HepG2 (cell line): Measurements from ENCODE around the gene IQCE. TPM values are rescaled to one million over a fixed set of nuclear protein-coding genes. Genes with fewer than 3 reads are reported as not detected.

Experiments used
- ATAC-seq: fragments of 200-7000 bp; cut with Tn5 transposase; 3 replicates; pipeline ENCODE4 v1.9.1; 2020; ENCODE audit warnings: mild to moderate bottlenecking, moderate library complexity
- BruUV-seq: library from RNA; stranded (reverse); fragments of 400-500 nt; replicated peaks from 2 replicates; lab custom pipeline; 2021; lab: Mats Ljungman, UMichigan
- CTCF ChIA-PET: fragments of 300-600 bp; formaldehyde crosslinking; extraction: SDS; loops from one replicate; lab custom pipeline; 2021; ENCODE audit warnings: low total read pairs, inconsistent platforms, low intra/inter-chr PET ratio; lab: Yijun Ruan, JAX
- POLR2A ChIA-PET: fragments of 350-600 bp; sonication (Branson Sonifier 250); formaldehyde crosslinking; loops from one replicate; lab custom pipeline; 2020; ENCODE audit warnings: antibody characterized with exemption, inconsistent platforms; lab: Yijun Ruan, JAX
- DNase-seq: peaks from one replicate; pipeline ENCODE4 v3.0.0-alpha.2; 2015; ENCODE audit warnings: low spot score
- FAIRE-seq: peaks from 3 replicates; lab custom pipeline; 2011; peaks lifted over from hg19 to GRCh38; lab: Jason Lieb, UNC
- H2AFZ ChIP-seq: one replicate; pipeline ENCODE4 v1.6.1; 2011; ENCODE audit warnings: low read length, inconsistent platforms
- H3K27ac ChIP-seq: fragments of 300-600 bp; 3 replicates; pipeline ENCODE4 v1.8.0; 2011; ENCODE audit warnings: mixed run types, mild to moderate bottlenecking, mixed read lengths, low read length, inconsistent platforms; ENCODE audit not compliant: insufficient read depth; ENCODE audit errors: extremely low read length
- H3K27me3 ChIP-seq, 2 experiments: fragments of 200-600 bp in 1 of 2; 2 replicates in 1 of 2; 3 replicates in 1 of 2; pipeline versions ENCODE4 v1.6.0 to v1.8.0; 2011; ENCODE audit warnings: low read length in 2 of 2, mild to moderate bottlenecking in 2 of 2, moderate library complexity in 2 of 2, inconsistent platforms in 1 of 2; ENCODE audit not compliant: insufficient read depth in 2 of 2, control insufficient read depth in 1 of 2
- H3K36me3 ChIP-seq, 2 experiments: fragments of 200-600 bp in 1 of 2; replicated peaks in 1 of 2; 2 replicates in 1 of 2; 3 replicates in 1 of 2; pipeline versions ENCODE4 v1.5.1 to v1.8.0; 2011; ENCODE audit warnings: low read length in 2 of 2, inconsistent platforms in 1 of 2; ENCODE audit not compliant: insufficient read depth in 2 of 2, control insufficient read depth in 1 of 2
- H3K4me1 ChIP-seq: 2 replicates; pipeline ENCODE4 v1.5.1; 2012; ENCODE audit warnings: low read length, inconsistent platforms; ENCODE audit not compliant: insufficient read depth
- H3K4me2 ChIP-seq: 2 replicates; pipeline ENCODE4 v1.6.0; 2011; ENCODE audit warnings: low read depth, low read length, inconsistent platforms
- H3K4me3 ChIP-seq, 3 experiments: fragments of 200-600 bp in 1 of 3; sonication (generic), shearing (Covaris generic) in 1 of 3; replicated peaks in 1 of 3; 2 replicates each; pipeline ENCODE4 v1.5.1; 2011 to 2016; ENCODE audit warnings: low read length in 3 of 3, inconsistent platforms in 2 of 3, low read depth in 2 of 3, mild to moderate bottlenecking in 2 of 3, control low read depth in 1 of 3, mixed read lengths in 1 of 3; ENCODE audit not compliant: insufficient read depth in 1 of 3
- H3K79me2 ChIP-seq: one replicate; pipeline ENCODE4 v1.6.1; 2011; ENCODE audit warnings: low read length, inconsistent platforms; ENCODE audit not compliant: insufficient read depth
- H3K9ac ChIP-seq: 2 replicates; pipeline ENCODE4 v1.6.0; 2011; ENCODE audit warnings: mild to moderate bottlenecking, low read depth, low read length, inconsistent platforms; ENCODE audit not compliant: insufficient read depth
- H3K9me3 ChIP-seq: 2 replicates; pipeline ENCODE4 v1.5.1; 2012; ENCODE audit warnings: mild to moderate bottlenecking, low read length
- H4K20me1 ChIP-seq: 2 replicates; pipeline ENCODE4 v1.6.0; 2011; ENCODE audit warnings: inconsistent platforms, mild to moderate bottlenecking, low read length, moderate library complexity; ENCODE audit not compliant: insufficient read depth
- ADNP ChIP-seq: sonication (generic); formaldehyde crosslinking; IDR thresholded peaks from 2 replicates; pipeline ENCODE4 v1.4.0; 2020; ENCODE audit warnings: missing genetic modification reagents
- FIP1L1 ChIP-seq: fragments of 200-400 bp; formaldehyde crosslinking; IDR thresholded peaks from 2 replicates; pipeline ENCODE4 v1.6.1; 2018; ENCODE audit warnings: low read depth, mild to moderate bottlenecking, low read length, moderate library complexity, borderline replicate concordance; ENCODE audit not compliant: insufficient read depth
- FLYWCH1 ChIP-seq: sonication (generic); formaldehyde crosslinking; IDR thresholded peaks from 2 replicates; pipeline ENCODE4 v1.8.1; 2023; ENCODE audit warnings: mild to moderate bottlenecking, missing genetic modification reagents
- HNRNPH1 ChIP-seq: fragments of 200-400 bp; formaldehyde crosslinking; optimal IDR thresholded peaks from 2 replicates; pipeline ENCODE3; 2017; ENCODE audit warnings: mild to moderate bottlenecking, low read depth, low read length
- KAT2B ChIP-seq: fragments of 150-350 bp; IDR thresholded peaks from 2 replicates; pipeline ENCODE4 v1.6.1; 2014; ENCODE audit warnings: low read depth, low read length, borderline replicate concordance
- NR2C2 ChIP-seq: sonication (generic); formaldehyde crosslinking; IDR thresholded peaks from 2 replicates; pipeline ENCODE4 v1.4.0; 2020; ENCODE audit warnings: missing genetic modification reagents, mild to moderate bottlenecking, moderate library complexity, borderline replicate concordance
- POLR2A ChIP-seq, 2 experiments: IDR thresholded peaks; 2 replicates each; pipeline ENCODE4 v1.6.1; 2011; ENCODE audit warnings: low read depth in 2 of 2, low read length in 2 of 2, mild to moderate bottlenecking in 1 of 2, moderate library complexity in 1 of 2; ENCODE audit not compliant: insufficient read depth in 1 of 2
- RCOR2 ChIP-seq: IDR thresholded peaks from 2 replicates; pipeline ENCODE4 v1.6.1; 2016; ENCODE audit warnings: missing biosample characterization, missing genetic modification reagents
- RXRA ChIP-seq: sonication (generic); formaldehyde crosslinking; IDR thresholded peaks from 2 replicates; pipeline ENCODE4 v1.5.1; 2020; ENCODE audit warnings: missing genetic modification reagents
- SP140L ChIP-seq: sonication (generic); formaldehyde crosslinking; IDR thresholded peaks from 2 replicates; pipeline ENCODE4 v1.4.0; 2020; ENCODE audit warnings: missing genetic modification reagents, borderline replicate concordance
- ZBTB1 ChIP-seq: sonication (generic); formaldehyde crosslinking; IDR thresholded peaks from 2 replicates; pipeline ENCODE4 v1.4.0; 2020; ENCODE audit warnings: missing genetic modification reagents, borderline replicate concordance
- ZC3H13 ChIP-seq: sonication (generic); formaldehyde crosslinking; IDR thresholded peaks from 2 replicates; pipeline ENCODE4 v1.8.1; 2023; ENCODE audit warnings: mild to moderate bottlenecking, missing genetic modification reagents, moderate library complexity
- ZNF34 ChIP-seq: sonication (generic); formaldehyde crosslinking; IDR thresholded peaks from 2 replicates; pipeline ENCODE4 v1.4.0; 2020; ENCODE audit warnings: mild to moderate bottlenecking, missing genetic modification reagents, borderline replicate concordance
- ZNF530 ChIP-seq: sonication (generic); formaldehyde crosslinking; IDR thresholded peaks from 2 replicates; pipeline ENCODE4 v1.5.0; 2020; ENCODE audit warnings: low read depth, mild to moderate bottlenecking, missing genetic modification reagents
- ZNF766 ChIP-seq: sonication (generic); formaldehyde crosslinking; IDR thresholded peaks from 2 replicates; pipeline ENCODE4 v1.5.0; 2020; ENCODE audit warnings: missing genetic modification reagents, borderline replicate concordance
- WGBS: methylation state at CpG from one replicate; pipeline ENCODE4 v1.1.6; 2017; ENCODE audit warnings: low lambda C conversion rate; 5-methylcytosine and 5-hydroxymethylcytosine counted together
- in situ Hi-C: cut with HindIII; loops from 2 replicates; pipeline ENCODE4 v1.10.0; 2017; ENCODE audit warnings: low pct_unique_long_range_greater_than_20kb; ENCODE audit not compliant: extremely low pct_ligation_motif_present
- intact Hi-C: fragments of 100-400 bp; cut with micrococcal nuclease; formaldehyde crosslinking; loops from one replicate; pipeline ENCODE4 v1.10.0; 2022; ENCODE audit not compliant: unreplicated experiment
- polyA plus RNA-seq, 8 experiments: library from polyadenylated mRNA; depleted of rRNA in 3 of 8; stranded (reverse) in 7 of 8; unstranded in 1 of 8; fragments of >200 nt; fragmentation: Illumina TruSeq in 4 of 8; extraction: Trizol in 4 of 8; gene quantifications; 2 replicates each; pipeline versions ENCODE4 v1.2.1 to v1.2.3, GENCODE V29; 2011 to 2016; ENCODE audit warnings: low read depth in 4 of 8, missing spikeins in 1 of 8, mixed read lengths in 1 of 8; ENCODE audit not compliant: insufficient read depth in 1 of 8
- total RNA-seq, 5 experiments: library from RNA; depleted of rRNA; stranded (reverse); fragments of >200 nt; fragmentation: Illumina TruSeq; extraction: Trizol; gene quantifications; 2 replicates each; pipeline ENCODE4 v1.2.3, GENCODE V29; 2016; ENCODE audit warnings: low read depth in 1 of 5
- TF ChIP-seq, protein P1 (sequence below): IDR thresholded peaks from 2 replicates; pipeline ENCODE4 v1.6.1; 2012; ENCODE audit warnings: low read depth, low read length, improper control_type of control experiment
- TF ChIP-seq, protein P2 (sequence below): sonication (generic); formaldehyde crosslinking; IDR thresholded peaks from 2 replicates; pipeline ENCODE4 v1.4.0; 2020; ENCODE audit warnings: missing genetic modification reagents
- TF ChIP-seq, protein P3 (sequence below): sonication (generic); formaldehyde crosslinking; IDR thresholded peaks from 2 replicates; pipeline ENCODE4 v1.5.1; 2020; ENCODE audit warnings: mild to moderate bottlenecking, missing genetic modification reagents, moderate library complexity
- TF ChIP-seq, protein P4 (sequence below): sonication (generic); formaldehyde crosslinking; IDR thresholded peaks from 2 replicates; pipeline ENCODE4 v1.8.1; 2023; ENCODE audit warnings: mild to moderate bottlenecking, inconsistent platforms, moderate library complexity, missing genetic modification reagents, borderline replicate concordance

The IQCE gene
- total and polyA plus RNA-seq, 2 of the 13 experiments (the other 11 are each of a cell fraction or from before 2014, with no cell fraction given), result 1.5 to 2.5 TPM

DNA sequence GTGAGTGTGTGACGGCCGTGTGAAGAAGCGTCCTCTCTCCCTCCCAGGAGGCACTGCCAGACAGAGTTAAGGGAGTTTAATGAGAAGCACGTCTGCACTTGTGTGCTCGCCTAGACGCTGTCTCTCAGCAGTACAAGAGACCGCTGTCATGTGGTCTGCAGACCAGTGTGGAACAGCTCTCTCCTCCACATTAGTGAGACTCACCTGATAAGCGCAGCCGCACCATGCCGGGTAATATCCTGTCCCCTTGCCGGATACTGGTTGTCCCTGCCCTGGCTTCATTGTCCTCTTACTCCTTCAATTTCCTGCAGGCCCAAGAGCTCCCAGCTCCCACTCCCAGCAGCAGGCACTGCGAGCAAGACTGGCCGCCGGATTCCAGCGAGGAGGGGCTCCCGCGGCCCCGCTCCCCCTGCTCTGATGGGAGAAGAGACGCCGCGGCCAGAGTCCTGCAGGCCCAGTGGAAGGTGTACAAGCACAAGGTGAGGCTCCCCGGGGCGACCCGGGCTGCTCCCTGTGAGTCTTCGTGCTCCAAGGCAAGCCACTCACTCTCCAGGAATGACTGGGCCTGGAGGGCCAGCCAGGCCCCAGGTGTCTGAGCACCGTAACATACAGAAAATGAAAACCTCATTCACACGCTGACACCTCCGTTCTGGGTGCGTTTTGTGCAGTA, 39.5 kb downstream of the IQCE start:
- Histone ChIP-seq H3K4me1 (no peaks in the 10 kb centered on the region), H3K79me2 (no peaks in the 10 kb centered on the region), H3K4me3 (no peak overlapping the region), H2AFZ (no peak overlapping the region), H3K4me2 (no peak overlapping the region), H3K36me3 (no peaks in the 10 kb centered on the region), H3K27me3 (no peaks in the 10 kb centered on the region), H3K9me3 (no peaks in the 10 kb centered on the region), H3K27ac (no peak overlapping the region), H3K9ac (no peak overlapping the region), H4K20me1 (no peaks in the 10 kb centered on the region)
- CTCF ChIA-PET, result no interaction called here
- FAIRE-seq (no peak), DNase-seq (no peak), ATAC-seq (no peak)
- BruUV-seq, result no TSS peak
- intact Hi-C loops, result no loop called here
- TF ChIP-seq FIP1L1 (no peak), SP140L (CRISPR knock-in tag) (no peak), KAT2B (no peak), ADNP (no peak), ZNF530 (CRISPR knock-in tag) (no peak), ZNF34 (CRISPR knock-in tag) (no peak), RXRA (CRISPR knock-in tag) (no peak), HNRNPH1 (no peak), NR2C2 (CRISPR knock-in tag) (no peak), ZC3H13 (CRISPR knock-in tag) (no peak), POLR2A (IDR thresholded peaks at IDR 0.05; ENCODE audit: insufficient read depth in 1 of 2, low read depth in 2 of 2, low read length in 2 of 2) (no peak), RCOR2 (CRISPR knock-in tag) (no peak), ZBTB1 (CRISPR knock-in tag) (no peak), ZNF766 (CRISPR knock-in tag) (no peak), FLYWCH1 (CRISPR knock-in tag) (no peak)
- TF ChIP-seq, protein P1, sequence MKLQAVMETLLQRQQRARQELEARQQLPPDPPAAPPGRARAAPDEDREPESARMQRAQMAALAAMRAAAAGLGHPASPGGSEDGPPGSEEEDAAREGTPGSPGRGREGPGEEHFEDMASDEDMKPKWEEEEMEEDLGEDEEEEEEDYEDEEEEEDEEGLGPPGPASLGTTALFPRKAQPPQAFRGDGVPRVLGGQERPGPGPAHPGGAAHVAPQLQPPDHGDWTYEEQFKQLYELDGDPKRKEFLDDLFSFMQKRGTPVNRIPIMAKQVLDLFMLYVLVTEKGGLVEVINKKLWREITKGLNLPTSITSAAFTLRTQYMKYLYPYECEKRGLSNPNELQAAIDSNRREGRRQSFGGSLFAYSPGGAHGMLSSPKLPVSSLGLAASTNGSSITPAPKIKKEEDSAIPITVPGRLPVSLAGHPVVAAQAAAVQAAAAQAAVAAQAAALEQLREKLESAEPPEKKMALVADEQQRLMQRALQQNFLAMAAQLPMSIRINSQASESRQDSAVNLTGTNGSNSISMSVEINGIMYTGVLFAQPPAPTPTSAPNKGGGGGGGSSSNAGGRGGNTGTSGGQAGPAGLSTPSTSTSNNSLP, result no peak
- TF ChIP-seq, protein P2, sequence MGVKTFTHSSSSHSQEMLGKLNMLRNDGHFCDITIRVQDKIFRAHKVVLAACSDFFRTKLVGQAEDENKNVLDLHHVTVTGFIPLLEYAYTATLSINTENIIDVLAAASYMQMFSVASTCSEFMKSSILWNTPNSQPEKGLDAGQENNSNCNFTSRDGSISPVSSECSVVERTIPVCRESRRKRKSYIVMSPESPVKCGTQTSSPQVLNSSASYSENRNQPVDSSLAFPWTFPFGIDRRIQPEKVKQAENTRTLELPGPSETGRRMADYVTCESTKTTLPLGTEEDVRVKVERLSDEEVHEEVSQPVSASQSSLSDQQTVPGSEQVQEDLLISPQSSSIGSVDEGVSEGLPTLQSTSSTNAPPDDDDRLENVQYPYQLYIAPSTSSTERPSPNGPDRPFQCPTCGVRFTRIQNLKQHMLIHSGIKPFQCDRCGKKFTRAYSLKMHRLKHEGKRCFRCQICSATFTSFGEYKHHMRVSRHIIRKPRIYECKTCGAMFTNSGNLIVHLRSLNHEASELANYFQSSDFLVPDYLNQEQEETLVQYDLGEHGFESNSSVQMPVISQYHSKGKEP (CRISPR knock-in tag), result no peak
- TF ChIP-seq, protein P3, sequence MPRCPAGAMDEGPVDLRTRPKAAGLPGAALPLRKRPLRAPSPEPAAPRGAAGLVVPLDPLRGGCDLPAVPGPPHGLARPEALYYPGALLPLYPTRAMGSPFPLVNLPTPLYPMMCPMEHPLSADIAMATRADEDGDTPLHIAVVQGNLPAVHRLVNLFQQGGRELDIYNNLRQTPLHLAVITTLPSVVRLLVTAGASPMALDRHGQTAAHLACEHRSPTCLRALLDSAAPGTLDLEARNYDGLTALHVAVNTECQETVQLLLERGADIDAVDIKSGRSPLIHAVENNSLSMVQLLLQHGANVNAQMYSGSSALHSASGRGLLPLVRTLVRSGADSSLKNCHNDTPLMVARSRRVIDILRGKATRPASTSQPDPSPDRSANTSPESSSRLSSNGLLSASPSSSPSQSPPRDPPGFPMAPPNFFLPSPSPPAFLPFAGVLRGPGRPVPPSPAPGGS, result no peak
- TF ChIP-seq, protein P4, sequence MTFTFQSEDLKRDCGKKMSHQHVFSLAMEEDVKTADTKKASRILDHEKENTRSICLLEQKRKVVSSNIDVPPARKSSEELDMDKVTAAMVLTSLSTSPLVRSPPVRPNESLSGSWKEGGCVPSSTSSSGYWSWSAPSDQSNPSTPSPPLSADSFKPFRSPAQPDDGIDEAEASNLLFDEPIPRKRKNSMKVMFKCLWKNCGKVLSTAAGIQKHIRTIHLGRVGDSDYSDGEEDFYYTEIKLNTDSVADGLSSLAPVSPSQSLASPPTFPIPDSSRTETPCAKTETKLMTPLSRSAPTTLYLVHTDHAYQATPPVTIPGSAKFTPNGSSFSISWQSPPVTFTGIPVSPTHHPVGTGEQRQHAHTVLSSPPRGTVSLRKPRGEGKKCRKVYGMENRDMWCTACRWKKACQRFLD (CRISPR knock-in tag), result no peak
- POLR2A ChIA-PET, result no interaction called here
- 98% methylated on average over 19 of the region's 29 CpGs for WGBS
- in situ Hi-C loops, result no loop called here
